ENCODE measurements around the gene ITIH4. TPM values are rescaled to one million over a fixed set of nuclear protein-coding genes. Genes with fewer than 3 reads are reported as not detected.
A peak's percentile ranks its signal among the peaks of the same experiment; 100 is the strongest.

ITIH4 gene
- total and polyA plus RNA-seq, 2 of the 13 experiments (the other 11 are each of a cell fraction or from before 2014, with no cell fraction given) = 2.7 to 5.3 TPM

DNA sequence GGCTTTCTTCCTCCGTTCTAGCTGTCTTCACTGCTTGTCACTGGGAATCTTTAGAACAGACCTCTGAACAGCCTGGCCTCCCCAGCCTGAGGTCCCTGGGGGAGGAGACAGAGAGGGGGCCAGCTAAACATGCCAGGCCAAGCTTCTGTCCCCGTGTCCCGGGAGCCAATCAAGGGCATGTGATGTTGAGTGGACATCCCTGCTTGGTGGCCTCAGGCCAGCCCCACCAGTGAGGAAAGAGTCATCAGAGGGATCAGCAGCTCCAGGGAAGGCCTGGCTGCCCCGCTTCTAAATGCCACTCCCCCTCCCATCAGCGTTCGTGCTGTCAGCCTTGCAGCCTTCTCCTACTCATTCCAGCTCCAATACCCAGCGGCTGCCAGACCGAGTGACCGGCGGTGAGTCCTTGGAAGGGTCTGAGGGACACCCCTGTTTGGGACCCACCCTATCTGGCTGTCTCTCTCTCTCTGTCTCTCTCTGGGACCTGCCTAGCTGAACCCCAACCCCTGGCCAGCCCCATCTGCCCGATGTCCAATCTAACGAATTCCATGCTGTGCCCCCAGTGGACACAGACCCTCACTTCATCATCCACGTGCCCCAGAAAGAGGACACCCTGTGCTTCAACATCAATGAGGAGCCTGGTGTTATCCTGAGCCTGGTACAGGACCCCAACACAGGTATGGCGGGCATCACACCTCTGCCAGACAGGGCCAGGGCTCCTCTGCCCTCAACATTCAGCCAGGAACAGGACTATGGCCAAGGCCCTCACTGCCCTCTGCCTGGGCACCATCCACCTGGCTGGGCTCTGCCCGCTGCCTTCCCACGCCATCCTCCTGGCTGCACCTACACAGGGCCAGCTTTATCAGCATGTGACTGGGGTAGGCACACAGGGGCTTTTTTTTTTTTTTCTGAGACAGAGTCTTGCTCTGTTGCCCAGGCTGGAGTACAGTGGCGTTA is 42.5 kb downstream of the ITIH4 start (continued):
- TF ChIP-seq FOXA1 (IDR thresholded peaks at IDR 0.05) (no peak), FOXA1 (CRISPR knock-in tag; IDR thresholded peaks at IDR 0.05) (no peak), GATAD2A (CRISPR knock-in tag; IDR thresholded peaks at IDR 0.05) (0 out of 2 replicates have a peak, but pooled peaks have one; percentile 13), SMAD1 (CRISPR knock-in tag; IDR thresholded peaks at IDR 0.05; ENCODE audit: borderline replicate concordance, low read depth) (no peak), PLSCR1 (CRISPR knock-in tag; IDR thresholded peaks at IDR 0.05; ENCODE audit: borderline replicate concordance) (no peak), HOXA9 (CRISPR knock-in tag; IDR thresholded peaks at IDR 0.05; ENCODE audit: borderline replicate concordance) (no peak), IRF2 (CRISPR knock-in tag; IDR thresholded peaks at IDR 0.05) (no peak), KLF6 (CRISPR knock-in tag; IDR thresholded peaks at IDR 0.05) (no peak), ZKSCAN8 (CRISPR knock-in tag; IDR thresholded peaks at IDR 0.05; ENCODE audit: borderline replicate concordance) (no peak), HNRNPH1 (optimal IDR thresholded peaks at IDR 0.05; ENCODE audit: low read depth, low read length) (no peak), SP4 (CRISPR knock-in tag; IDR thresholded peaks at IDR 0.05) (0 out of 2 replicates have a peak, but pooled peaks have one; percentile 27), BRD4 (CRISPR knock-in tag; IDR thresholded peaks at IDR 0.05) (no peak), ZFAT (CRISPR knock-in tag; conservative IDR thresholded peaks at IDR 0.05) (no peak), THYN1 (CRISPR knock-in tag; IDR thresholded peaks at IDR 0.05; ENCODE audit: borderline replicate concordance, low read depth) (no peak), RERE (CRISPR knock-in tag; IDR thresholded peaks at IDR 0.05; ENCODE audit: low read depth) (no peak), RELA (CRISPR knock-in tag; IDR thresholded peaks at IDR 0.05) (no peak), RCOR2 (CRISPR knock-in tag; IDR thresholded peaks at IDR 0.05) (no peak)
- TF ChIP-seq, protein P1, sequence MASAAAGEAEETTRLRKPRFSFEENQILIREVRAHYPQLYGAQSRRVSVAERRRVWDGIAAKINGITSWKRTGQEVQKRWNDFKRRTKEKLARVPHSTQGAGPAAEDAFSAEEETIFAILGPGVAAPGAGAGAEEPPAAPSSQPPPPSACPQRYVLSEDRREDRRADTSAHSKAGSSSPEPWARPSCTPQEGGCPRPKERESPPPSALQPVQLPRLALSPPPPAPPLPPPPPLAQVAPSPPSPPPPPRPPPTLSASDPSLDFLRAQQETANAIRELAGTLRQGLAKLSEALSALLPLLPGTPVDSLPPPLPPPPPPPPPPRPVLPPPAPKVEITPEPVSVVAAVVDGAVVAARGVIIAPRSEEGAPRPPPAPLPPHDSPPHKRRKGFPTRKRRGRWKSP (CRISPR knock-in tag; IDR thresholded peaks at IDR 0.05) = no peak
- TF ChIP-seq, protein P2, sequence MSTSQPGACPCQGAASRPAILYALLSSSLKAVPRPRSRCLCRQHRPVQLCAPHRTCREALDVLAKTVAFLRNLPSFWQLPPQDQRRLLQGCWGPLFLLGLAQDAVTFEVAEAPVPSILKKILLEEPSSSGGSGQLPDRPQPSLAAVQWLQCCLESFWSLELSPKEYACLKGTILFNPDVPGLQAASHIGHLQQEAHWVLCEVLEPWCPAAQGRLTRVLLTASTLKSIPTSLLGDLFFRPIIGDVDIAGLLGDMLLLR (CRISPR knock-in tag; IDR thresholded peaks at IDR 0.05) = no peak

Measured in HepG2 (cell line).